IPS-20b (cell line): ENCODE data around the gene RORC.
"Not testable (repeated sequence)": the region's sequence is repeated elsewhere in the genome, so short reads cannot be mapped to it uniquely, and the experiment has no call there.

Experiments
- H3K27ac ChIP-seq: one replicate; pipeline ENCODE4 v1.5.1; 2013; ENCODE audit warnings: low read length
- H3K27me3 ChIP-seq: 2 replicates; pipeline ENCODE4 v1.6.1; 2013; ENCODE audit warnings: mild to moderate bottlenecking, low read length, inconsistent platforms; ENCODE audit not compliant: insufficient read depth
- H3K36me3 ChIP-seq: 2 replicates; pipeline ENCODE4 v1.6.1; 2013; ENCODE audit warnings: low read depth, mild to moderate bottlenecking, inconsistent platforms, low read length, moderate library complexity; ENCODE audit not compliant: insufficient read depth
- H3K4me1 ChIP-seq: 2 replicates; pipeline ENCODE4 v1.6.1; 2013; ENCODE audit warnings: mild to moderate bottlenecking, control low read depth, inconsistent platforms, low read length, moderate library complexity; ENCODE audit not compliant: insufficient read depth
- H3K4me3 ChIP-seq: 2 replicates; pipeline ENCODE4 v1.5.1; 2013; ENCODE audit warnings: mild to moderate bottlenecking, low read length, inconsistent platforms
- H3K9ac ChIP-seq: 2 replicates; pipeline ENCODE4 v1.6.1; 2013; ENCODE audit warnings: low read depth, mild to moderate bottlenecking, inconsistent platforms, low read length, moderate library complexity
- H3K9me3 ChIP-seq: 2 replicates; pipeline ENCODE4 v1.6.1; 2013; ENCODE audit warnings: mild to moderate bottlenecking, low read depth, low read length, inconsistent platforms; ENCODE audit not compliant: insufficient read depth

The RORC gene

DNA sequence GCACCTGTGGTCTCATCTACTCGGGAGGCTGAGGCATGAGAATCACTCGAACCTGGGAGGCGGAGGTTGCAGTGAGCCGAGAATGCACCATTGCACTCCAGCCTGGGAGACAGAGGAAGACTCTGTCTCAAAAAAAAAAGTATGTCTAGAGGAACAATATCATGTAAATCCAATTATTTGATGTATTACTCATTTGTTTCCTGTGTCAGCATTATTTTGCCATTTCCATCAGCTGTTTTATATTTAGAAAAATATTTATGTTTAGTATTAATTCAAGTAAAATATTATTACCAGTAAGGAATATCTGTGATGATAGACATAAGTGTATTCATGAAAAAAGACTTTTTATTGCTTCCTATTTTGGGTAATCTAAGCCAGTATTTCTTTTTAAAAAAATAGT is 54.3 kb downstream of the RORC start:
- Histone ChIP-seq H3K4me3 (no peak overlapping the region), H3K36me3 (peaks cover 64% of the 10 kb centered on the region), H3K27ac (no peak overlapping the region), H3K9me3 (no peaks in the 10 kb centered on the region), H3K27me3 (no peaks in the 10 kb centered on the region), H3K9ac (no peak overlapping the region), H3K4me1 (no peaks in the 10 kb centered on the region)

DNA sequence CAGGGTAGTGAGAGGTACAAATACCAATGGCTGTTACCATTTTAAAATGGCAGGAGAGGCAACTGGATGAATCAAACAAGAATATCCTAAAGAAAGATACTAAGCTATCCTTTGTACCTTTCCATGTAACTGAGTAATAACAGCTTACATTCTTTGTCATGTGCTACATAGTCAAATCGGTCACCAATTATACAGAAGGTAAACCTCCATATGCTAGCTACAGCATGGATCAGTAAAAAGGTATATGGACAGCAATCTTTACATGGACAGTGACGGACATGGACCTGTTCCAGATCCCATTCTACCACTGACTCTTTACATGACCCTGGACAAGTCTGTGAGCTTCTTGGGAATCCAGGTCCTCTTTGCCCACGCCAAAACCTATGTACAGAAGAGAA is 54.9 kb downstream of the RORC start:
- Histone ChIP-seq H3K36me3 (peaks cover 61% of the 10 kb centered on the region), H3K27me3 (no peaks in the 10 kb centered on the region), H3K9me3 (no peaks in the 10 kb centered on the region), H3K27ac (no peak overlapping the region), H3K4me3 (no peak overlapping the region), H3K9ac (no peak overlapping the region), H3K4me1 (no peaks in the 10 kb centered on the region)

DNA sequence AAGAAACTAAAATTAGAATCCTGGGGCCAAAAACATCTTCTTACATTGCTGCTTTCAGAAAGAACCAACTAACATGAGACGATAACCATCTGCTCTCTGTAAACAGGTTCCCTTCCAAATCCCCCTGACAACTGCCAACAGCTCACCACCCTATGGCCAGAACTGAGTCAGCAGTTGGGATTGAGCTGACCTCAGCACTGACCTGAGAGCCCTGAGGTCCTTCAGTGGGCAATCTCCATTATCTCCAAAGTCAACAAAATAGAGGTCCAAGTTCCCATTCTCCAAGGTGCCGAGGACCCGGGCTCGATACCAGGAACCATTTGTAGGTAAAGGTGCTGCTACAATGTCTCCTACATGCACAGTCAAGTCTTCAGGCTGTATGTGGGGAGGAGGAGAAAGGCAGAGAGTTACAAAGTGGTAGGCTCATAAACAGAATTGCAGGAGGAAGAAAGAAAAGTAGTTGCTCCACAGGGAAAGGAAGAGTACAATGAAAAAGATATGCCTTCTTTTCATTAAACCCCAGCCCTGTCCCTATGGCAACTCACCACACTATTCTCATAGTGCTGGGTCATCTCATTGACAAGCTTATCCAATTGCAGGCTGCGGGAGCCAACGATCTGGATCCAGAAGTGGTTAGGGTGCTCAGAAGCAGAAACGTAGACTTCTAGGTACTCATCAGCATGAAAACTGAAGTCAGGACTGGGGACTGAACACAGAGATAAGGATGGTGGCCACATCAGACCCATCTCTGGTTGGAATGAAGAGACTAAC is 55.5 kb downstream of the RORC start:
- Histone ChIP-seq H3K9me3 (no peaks in the 10 kb centered on the region), H3K36me3 (peaks cover 56% of the 10 kb centered on the region), H3K9ac (no peak overlapping the region), H3K27me3 (no peaks in the 10 kb centered on the region), H3K27ac (no peak overlapping the region), H3K4me1 (no peaks in the 10 kb centered on the region), H3K4me3 (no peak overlapping the region)

DNA sequence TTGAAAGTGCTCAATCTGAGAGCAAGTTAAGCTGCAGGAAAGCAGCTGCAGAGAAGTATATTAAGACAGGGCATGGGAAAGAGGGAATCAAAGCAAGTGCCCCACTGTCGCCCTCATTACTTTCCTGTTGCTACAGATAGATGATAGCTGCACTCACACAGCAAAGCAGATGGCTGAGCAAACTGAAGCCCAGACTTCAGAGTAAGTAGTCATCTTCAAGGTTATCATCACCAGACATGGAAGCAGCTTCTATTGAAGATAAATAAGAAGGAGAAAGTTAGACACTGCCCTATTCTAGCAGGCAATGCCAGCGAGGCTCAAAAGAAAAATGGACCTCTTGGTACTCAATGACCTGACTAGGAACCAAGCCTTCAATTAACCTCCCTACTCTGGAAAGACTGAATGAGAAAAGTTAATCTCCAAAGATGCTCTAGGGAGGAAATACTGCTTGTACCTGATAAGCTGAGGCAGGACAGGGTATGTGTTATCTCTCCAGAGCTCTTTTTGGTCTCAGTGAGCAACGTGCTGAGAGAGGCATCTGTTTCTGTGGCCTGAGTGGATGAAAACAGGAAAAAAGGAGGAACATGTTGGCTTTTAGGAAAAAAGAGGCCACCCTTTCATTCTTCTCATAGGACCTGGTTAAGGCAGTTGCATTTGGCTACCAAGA is 57.2 kb downstream of the RORC start:
- Histone ChIP-seq H3K4me1 (no peaks in the 10 kb centered on the region), H3K9ac (no peak overlapping the region), H3K36me3 (peaks cover 46% of the 10 kb centered on the region), H3K9me3 (no peaks in the 10 kb centered on the region), H3K27ac (no peak overlapping the region), H3K4me3 (no peak overlapping the region), H3K27me3 (no peaks in the 10 kb centered on the region)

DNA sequence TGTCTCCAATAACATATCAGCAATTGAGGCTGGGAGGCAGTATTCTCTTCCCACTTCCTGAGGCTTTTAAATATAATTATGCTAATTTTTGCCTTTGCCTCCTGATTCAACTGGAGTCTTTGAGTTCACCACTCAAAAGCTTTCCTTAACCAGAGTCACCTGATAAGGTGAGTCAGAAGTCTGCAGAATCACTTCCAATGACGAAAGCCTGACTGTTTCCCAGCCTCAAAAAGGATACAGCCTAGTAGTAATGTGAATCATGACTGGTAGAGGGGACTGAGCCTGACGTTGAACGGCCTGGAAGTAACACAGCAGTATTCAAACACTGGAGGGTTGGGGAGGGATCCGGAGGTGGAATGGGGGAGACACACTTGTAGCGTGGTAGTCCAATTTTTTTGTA is 57.9 kb downstream of the RORC start:
- Histone ChIP-seq H3K9ac (no peak overlapping the region), H3K36me3 (peaks cover 43% of the 10 kb centered on the region), H3K4me1 (no peaks in the 10 kb centered on the region), H3K9me3 (no peaks in the 10 kb centered on the region), H3K27ac (no peak overlapping the region), H3K27me3 (no peaks in the 10 kb centered on the region), H3K4me3 (no peak overlapping the region)

DNA sequence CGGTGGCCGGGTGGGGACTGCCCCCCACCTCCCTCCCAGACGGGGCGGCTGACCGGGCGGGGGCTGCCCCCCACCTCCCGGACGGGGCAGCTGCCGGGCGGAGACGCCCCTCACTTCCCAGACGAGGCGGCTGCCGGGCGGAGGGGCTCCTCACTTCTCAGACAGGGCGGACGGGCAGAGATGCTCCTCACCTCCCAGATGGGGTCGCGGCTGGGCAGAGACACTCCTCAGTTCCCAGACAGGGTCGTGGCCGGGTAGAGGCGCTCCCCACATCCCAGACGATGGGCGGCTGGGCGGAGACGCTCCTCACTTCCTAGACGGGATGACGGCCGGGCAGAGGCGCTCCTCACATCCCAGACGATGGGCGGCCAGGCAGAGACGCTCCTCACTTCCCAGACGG is 62.3 kb downstream of the RORC start:
- H3K9me3 ChIP-seq, H3K9ac ChIP-seq, H3K27ac ChIP-seq, H3K36me3 ChIP-seq, H3K27me3 ChIP-seq, H3K4me1 ChIP-seq, H3K4me3 ChIP-seq: not testable (repeated sequence)

DNA sequence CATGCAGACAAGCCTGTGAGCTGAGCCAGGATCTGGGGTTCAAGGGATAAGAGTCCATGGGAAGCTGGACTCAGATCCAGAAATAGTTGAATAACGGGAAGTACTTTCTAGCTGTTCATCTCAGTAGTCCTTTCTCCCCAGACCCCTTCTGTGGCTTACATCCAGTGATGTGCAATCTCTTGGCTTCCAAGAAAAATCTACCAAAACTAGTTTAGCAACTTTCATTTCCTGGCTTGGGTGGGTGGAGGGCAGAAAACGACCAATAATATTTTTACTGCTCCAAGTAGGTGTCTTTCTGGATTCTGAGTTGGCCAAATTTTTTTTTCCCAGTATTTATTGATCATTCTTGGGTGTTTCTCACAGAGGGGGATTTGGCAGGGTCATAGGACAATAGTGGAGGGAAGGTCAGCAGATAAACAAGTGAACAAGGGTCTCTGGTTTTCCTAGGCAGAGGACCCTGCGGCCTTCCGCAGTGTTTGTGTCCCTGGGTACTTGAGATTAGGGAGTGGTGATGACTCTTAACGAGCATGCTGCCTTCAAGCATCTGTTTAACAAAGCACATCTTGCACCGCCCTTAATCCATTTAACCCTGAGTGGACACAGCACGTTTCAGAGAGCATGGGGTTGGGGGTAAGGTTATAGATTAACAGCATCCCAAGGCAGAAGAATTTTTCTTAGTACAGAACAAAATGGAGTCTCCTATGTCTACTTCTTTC is 63.1 kb downstream of the RORC start:
- not testable (repeated sequence) for H3K36me3 ChIP-seq, H3K27ac ChIP-seq, H3K27me3 ChIP-seq, H3K4me3 ChIP-seq, H3K9me3 ChIP-seq, H3K9ac ChIP-seq, H3K4me1 ChIP-seq

DNA sequence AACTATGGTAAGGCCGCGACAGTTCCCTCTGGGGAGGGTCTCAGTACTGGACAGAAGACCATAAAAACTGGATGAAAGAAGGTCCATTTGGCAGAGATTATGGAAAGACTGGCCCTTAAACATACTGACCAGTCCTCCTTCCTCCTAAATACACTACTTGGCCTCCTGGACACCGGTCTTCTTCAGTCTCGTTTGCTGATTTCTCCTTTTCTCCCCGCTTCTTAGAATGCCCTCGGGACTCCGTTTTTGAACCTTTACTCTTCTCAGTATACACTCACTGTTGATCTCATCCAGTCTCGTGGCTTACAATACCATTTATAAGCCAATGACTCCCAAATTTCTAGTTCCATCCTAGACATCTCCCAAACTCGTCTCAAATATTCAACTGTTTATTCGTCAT is 67.6 kb downstream of the RORC start:
- H3K4me1 ChIP-seq, result peaks cover 10% of the 10 kb centered on the region; the same call in 1 of the 2 replicates
- peak overlapping the region; percentile 94 for H3K4me3 ChIP-seq
- H3K27ac ChIP-seq, result peak overlapping the region; percentile 67
- H3K9me3 ChIP-seq, result no peaks in the 10 kb centered on the region
- H3K9ac ChIP-seq, result peak overlapping the region; percentile 92
- peaks cover 32% of the 10 kb centered on the region for H3K36me3 ChIP-seq
- H3K27me3 ChIP-seq, result no peaks in the 10 kb centered on the region

DNA sequence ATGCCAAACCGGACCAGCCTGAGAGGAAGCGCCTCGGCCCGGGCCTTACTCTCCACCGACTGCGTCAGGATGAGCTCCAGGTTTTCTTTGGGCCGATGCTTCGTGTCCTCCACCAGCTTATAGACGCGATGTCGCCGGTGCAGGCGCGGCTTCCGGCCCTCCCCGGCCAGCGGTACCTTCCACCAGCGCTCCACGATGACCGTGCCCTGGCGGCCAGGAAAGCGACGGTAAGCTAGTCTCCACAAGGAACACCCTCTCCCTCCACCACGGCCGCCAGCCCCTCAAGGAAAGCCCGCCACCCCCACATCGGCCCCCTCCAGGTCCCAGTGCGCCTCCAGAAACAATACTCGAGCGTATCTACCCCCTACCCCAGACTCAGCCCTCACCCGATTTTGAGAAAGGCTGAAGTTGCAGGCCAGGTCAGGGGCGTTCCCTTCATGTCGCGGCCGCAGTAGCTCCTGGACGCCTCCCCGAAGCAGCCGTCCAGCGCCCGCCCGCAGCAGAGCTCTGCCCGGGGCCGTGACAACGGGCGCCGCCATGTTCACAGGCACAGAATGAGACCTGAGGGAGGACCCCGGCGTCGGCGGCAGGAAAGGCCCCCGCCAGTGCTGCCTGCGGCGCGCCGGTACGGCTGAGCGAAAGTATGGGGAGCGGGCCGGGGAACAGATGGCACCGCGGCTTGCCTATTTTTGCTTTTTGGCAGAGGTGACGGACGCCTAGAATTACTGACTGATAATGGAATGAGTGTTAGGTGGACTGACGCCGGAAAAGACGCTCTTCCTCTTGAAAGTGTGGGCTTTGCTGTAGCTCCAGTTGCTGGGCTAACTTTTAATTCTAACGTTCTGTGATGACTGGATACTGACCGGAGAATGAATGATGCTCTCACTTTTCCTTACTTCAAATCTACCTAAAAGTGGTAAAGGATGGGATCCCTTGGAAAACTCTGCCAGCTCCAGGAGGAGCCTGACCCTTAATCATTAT is 68.4 kb downstream of the RORC start, which contains the start of gene MRPL9:
Gene MRPL9 (minus strand): TSS at position 556 of the 981 bp plus-strand sequence. CDS start 17 bp downstream, at position 539.
- Histone ChIP-seq H3K4me1 (peaks cover 10% of the 10 kb centered on the region; the same call in 1 of the 2 replicates), H3K4me3 (peak within 1 kb of the TSS; percentile 94), H3K27ac (peak within 1 kb of the TSS; percentile 67), H3K9ac (peak within 1 kb of the TSS; percentile 92), H3K36me3 (peaks cover 40% of the 10 kb centered on the region), H3K27me3 (no peaks in the 10 kb centered on the region), H3K9me3 (no peaks in the 10 kb centered on the region)

DNA sequence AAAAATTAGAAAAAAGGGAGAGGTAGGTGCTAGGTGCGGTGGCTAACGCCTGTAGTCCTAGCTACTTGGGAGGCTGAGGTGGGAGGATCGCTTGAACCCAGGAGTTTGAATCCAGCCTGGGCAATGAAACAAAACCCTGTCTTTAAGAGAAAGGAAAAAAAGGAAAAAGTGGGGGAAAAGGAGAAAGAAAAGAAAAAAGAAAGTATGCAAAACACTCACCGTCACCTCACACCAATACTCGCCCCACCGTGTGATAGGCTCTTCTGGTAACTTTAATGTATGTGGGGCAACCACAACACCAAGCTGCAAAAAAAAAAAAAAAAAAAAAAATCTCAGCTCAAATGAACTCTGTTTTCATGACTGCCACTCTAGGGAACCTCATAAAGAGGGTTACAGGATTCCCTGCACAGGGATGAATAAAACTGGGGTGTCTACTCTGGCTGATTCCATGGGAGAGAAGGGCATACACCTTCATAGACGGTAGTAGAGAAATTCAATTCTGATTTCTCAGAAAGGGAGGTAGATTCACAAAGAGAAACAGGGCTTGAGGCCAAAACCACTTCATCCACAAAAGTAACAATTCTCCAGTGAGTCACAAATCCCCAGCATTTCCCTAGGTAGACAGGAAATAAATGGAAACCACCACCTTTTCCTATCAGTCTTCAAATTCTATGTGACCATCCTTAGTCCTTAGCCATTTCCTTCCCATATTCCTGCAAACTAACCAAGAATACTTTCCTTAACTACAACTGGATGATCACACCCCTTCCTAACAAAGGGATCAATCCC is 70.8 kb downstream of the RORC start:
- Histone ChIP-seq H3K27me3 (no peaks in the 10 kb centered on the region), H3K4me1 (peaks cover 10% of the 10 kb centered on the region; the same call in 1 of the 2 replicates), H3K36me3 (peaks cover 52% of the 10 kb centered on the region), H3K4me3 (no peak overlapping the region), H3K9ac (no peak overlapping the region), H3K27ac (no peak overlapping the region), H3K9me3 (no peaks in the 10 kb centered on the region)
